Raji (cell line): ENCODE measurements around the gene DAPP1.

Experiments
- POLR2A ChIP-seq: IDR thresholded peaks from 2 replicates; pipeline ENCODE4 v1.6.1; 2011; ENCODE audit warnings: low read depth, low read length, control low read depth; ENCODE audit not compliant: insufficient read depth

DAPP1 gene

DNA sequence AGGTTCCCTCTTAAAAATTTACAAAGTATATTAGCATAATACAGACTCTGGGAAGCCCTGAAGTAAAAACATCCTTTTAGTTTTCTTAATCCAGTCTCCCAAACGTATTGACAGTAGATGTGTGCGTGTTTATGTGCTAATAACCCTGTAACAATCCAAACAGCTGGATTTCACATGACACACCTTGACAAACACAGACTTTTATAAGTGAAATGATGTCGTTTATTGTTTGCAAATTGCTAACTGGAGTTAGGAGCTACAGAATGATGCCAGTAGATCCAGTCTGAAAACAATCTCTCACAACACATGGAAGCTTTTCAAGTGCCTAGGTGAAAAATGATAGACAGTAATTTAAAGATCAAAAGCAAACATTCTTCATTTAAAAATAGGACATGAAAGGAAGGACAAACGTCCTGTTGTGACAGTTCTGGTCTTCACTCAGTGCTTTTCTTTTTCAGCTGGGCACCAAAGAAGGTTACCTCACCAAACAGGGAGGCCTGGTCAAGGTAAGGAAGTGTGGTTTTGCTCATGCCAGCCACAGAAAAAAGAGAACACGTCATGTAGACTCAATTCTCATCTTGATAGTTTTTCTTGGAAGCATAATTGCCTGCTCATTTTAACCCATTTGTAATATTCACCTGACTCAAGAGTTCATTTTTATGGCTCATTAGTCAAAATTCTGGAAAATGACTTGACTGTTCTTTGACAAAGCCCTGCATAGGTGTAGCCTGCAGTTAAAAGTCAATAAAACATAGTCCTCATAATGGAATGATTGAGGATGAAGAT is 44.7 kb downstream of the DAPP1 start:
- no peak for TF ChIP-seq POLR2A

DNA sequence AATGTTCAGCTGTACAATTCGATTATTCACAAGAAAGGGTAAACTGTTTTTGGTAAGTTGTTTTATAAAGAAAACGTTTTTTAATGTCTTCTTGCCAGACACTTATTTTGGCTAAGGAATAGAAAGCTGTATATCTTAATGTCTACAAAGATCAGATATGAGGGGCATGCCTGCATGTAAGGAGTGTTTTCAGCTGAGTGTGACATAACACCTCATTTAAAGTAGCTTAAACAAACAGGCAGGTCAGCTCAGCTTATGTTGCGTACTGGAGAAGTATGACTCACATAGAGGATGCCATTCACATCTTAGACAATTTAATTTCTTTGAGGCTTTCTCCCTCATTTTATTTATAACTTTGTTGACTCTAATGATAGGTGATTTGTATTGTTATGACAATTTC is 47.2 kb downstream of the DAPP1 start:
- TF ChIP-seq POLR2A, result no peak

GRCh38 chr4:99868126-99868596 is 51.5 kb downstream of the DAPP1 start:
- TF ChIP-seq POLR2A, result no peak

- TF ChIP-seq POLR2A, result no peak
These were observed 55.9 kb downstream of the DAPP1 start for GRCh38 chr4:99872570-99872969.

DNA sequence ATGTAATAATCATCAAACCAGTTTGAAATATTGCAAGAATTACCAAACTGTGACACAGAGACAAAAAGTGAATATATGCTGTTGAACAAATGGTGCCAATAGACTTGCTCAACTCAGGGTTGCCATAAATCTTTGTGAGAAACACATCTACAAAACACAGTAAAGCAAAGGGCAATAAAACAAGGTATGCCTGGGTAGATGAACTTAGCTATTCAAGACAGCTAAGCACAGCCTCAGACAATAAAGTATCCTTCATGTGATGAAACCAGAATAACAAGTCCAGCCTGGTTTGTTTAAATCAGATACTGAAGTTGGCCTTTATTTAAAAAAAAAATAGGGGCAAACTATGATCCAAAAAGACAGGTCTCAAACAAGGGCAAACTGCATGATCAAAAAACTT is 58.4 kb downstream of the DAPP1 start:
- no peak for TF ChIP-seq POLR2A

DNA sequence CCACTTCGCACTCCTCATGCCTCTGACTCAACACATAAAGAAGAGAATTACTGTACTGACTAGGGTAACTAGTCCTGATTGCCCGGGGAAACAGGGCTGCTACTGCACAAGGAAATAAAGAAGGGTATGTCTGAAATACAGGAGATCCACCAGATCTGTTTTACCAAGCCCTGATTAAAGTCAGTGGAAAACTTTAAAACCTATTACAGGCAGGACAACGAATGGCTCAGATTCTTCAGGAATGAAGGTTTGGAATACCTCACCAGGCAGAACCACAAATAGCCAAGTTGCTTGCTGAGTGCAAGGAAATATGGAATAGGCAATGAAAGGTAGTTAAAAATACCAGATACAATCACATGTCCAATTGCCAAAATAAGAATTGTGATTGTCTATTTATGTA is 60.3 kb downstream of the DAPP1 start:
- TF ChIP-seq POLR2A, result no peak

- no peak for TF ChIP-seq POLR2A
These were observed 62.0 kb downstream of the DAPP1 start for GRCh38 chr4:99878604-99879003.

- TF ChIP-seq POLR2A, result no peak
These were observed 62.8 kb downstream of the DAPP1 start for GRCh38 chr4:99879458-99879857.

- TF ChIP-seq POLR2A, result no peak
These were observed 68.5 kb downstream of the DAPP1 start for GRCh38 chr4:99885063-99885664.

- no peak for TF ChIP-seq POLR2A
These were observed 69.1 kb downstream of the DAPP1 start for GRCh38 chr4:99885687-99886086.

DNA sequence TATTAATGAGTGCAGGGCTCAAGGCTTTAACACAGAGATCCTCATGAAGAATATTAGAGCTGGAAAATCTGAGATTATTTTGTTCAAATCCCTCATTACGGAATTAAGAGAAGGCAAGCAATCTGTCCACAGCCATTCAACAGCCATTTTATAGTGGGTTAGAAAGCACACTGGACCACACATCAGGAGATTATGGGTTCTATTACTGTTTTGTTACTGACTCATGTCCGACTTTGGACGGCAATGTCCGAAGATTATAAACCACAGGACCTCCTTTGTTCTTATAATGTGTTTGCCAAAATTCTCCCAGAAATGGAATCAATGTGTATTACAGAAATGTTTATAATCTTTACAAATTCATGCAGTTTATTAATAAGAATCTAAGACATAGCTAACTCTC is 69.5 kb downstream of the DAPP1 start:
- TF ChIP-seq POLR2A, result no peak

DNA sequence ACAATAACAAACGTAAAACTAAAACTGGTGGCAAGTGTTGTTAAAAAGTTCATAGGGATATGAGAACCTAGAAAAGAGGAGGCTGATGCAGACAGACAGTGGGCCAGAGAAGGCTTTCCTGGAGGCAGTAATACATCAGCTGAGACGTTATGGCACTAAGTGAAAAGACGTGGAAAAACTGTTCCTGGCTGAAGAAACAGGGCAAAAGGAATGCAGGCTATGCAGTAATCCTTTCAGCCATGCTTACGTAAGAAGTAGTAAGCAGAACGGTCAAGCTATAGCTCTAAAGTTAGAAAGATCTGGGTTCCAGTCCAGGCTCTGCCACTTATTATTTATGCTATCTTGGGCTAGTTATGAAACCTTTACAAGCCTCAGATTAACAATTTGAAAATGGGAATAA is 71.2 kb downstream of the DAPP1 start:
- no peak for TF ChIP-seq POLR2A

DNA sequence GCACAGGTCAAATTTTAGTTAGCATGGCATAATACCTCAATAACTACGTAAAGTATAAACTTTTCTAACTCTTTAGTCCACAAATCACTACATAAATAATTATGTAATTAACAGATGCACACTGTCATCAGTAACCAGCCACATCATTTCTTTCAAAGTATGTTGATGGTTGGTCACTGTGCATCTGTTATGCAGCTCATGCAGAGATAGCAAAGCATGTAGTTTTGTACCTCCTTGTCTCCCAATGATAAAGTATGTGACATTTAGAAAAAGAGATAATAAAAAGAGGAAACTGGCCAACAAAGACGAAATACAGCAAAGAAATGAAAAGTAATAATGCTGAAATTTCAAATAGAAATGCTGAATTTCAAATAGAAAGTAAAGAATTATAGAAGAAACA is 74.7 kb downstream of the DAPP1 start:
- TF ChIP-seq POLR2A, result no peak

DNA sequence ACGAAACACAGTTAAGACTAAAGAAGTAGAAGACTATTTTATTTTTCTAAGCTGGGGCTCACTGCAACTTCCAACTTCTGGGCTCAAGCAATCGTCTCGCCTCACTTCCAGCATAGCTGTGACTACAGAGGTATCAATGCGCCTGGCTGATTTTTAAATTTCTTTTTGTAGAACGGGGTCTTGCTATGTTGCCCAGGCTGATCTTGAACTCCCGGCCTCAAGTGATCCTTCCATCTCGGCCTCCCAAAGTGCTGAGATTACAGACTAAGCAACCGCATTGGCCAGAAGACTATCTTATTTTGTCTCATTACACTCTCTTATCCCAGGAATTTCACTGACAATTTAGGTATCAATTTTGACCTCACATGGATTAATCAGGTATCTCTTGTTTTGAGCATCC is 76.4 kb downstream of the DAPP1 start:
- TF ChIP-seq POLR2A, result no peak

DNA sequence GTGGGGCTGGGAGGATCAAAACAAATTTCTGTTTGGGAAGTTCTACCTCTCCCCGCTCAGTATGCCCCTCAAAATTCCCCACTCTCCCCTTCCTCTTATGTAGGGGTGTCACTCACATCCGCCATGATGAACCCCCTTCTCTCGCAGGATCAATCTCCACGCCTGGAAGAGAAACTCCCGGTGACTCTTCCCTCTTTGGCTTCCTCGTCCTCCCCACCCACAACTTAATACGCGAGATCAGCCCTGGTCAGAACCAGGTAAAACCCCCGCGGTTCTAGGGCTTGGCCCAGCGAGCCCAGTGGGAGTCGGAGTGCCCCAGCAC is 77.2 kb downstream of the DAPP1 start:
- no peak for TF ChIP-seq POLR2A

DNA sequence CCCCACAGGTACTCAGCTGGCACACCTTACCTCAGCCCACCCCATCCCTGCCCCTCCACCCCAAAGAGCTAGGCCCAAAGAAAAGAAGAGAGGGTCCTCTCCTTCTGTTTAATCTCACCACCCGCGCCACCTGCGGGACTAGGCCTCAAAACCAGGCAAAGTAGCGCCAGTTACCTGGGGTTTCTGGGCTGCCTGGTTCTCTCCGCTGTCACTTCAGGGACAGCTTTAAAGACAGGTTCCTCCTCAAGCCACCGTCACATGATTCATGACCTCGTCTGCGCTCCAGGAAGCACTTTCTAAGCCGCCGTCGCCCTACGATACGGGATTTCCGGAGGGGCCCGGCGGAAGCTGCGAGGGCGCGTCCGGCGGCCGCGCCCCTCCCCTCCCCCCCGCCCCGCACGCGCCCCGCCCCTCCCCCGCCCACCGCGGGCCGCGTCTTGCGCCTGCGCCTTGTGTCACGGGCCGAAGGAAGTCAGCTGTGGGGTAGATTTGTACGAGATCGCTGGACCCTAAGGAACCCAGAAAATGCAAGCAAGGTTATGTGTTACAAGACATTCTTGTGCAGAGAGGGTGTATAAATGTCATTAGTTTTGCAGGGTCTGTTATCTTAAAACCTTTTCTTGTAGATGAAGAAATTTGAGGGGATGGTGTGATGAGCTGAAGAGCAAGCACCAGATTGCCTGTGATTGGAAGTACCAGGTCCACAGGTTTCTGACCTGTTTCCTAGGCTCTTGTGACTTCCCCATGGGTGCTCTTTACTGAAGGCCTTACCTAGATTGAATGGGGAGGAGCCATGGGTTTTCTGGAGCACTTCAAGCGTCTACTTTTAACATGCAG is 77.8 kb downstream of the DAPP1 start, which contains the start of gene LAMTOR3:
Gene LAMTOR3 (minus strand): TSS at position 267 of the 837 bp plus-strand sequence. CDS start 464 bp downstream, outside the sequence.
- peak; percentile 67 for TF ChIP-seq POLR2A

GRCh38 chr4:99894998-99895397 is 78.4 kb downstream of the DAPP1 start:
- TF ChIP-seq POLR2A, result no peak

GRCh38 chr4:99915449-99915848 is 98.8 kb downstream of the DAPP1 start:
- no peak for TF ChIP-seq POLR2A
